Lung (tissue), 12 donors: ENCODE results near the gene TTC8. TPM values are rescaled to one million over a fixed set of nuclear protein-coding genes. Genes with fewer than 3 reads are reported as not detected.

Experiments
- ATAC-seq: fragments of 200-7000 bp; cut with Tn5 transposase; one replicate; pipeline ENCODE4 v1.9.1; 2020; ENCODE audit warnings: moderate number of reproducible peaks; ENCODE audit not compliant: insufficient read depth, low FRiP score
- DNase-seq, 3 donors: peaks; one replicate each; pipeline ENCODE4 v3.0.0-alpha.2; 2013 to 2017
- H3K27ac ChIP-seq, 2 donors: one replicate each; pipeline ENCODE4 v1.5.1; 2013; ENCODE audit warnings: mild to moderate bottlenecking in 2 of 2, moderate library complexity in 2 of 2, control low read depth in 1 of 2, inconsistent platforms in 1 of 2, low read depth in 1 of 2, low read length in 1 of 2
- H3K27me3 ChIP-seq, 3 donors: one replicate each; pipeline ENCODE4 v1.5.1; 2013; ENCODE audit warnings: low read length in 2 of 3; ENCODE audit not compliant: control insufficient read depth in 3 of 3, insufficient read depth in 3 of 3
- H3K36me3 ChIP-seq, 4 donors: one replicate each; pipeline ENCODE4 v1.5.1; 2013; ENCODE audit warnings: low read length in 4 of 4, mild to moderate bottlenecking in 1 of 4, moderate library complexity in 1 of 4; ENCODE audit not compliant: control insufficient read depth in 4 of 4, insufficient read depth in 4 of 4
- H3K4me1 ChIP-seq, 5 donors: one replicate each; pipeline ENCODE4 v1.5.1; 2013; ENCODE audit warnings: low read length in 5 of 5, mild to moderate bottlenecking in 2 of 5, moderate library complexity in 1 of 5; ENCODE audit not compliant: control insufficient read depth in 5 of 5, insufficient read depth in 5 of 5
- H3K4me3 ChIP-seq: one replicate; pipeline ENCODE4 v1.5.1; 2013; ENCODE audit warnings: mild to moderate bottlenecking, control low read depth, moderate library complexity
- H3K9ac ChIP-seq, 2 donors: one replicate each; pipeline ENCODE4 v1.5.1; 2013; ENCODE audit warnings: low read length in 2 of 2, control low read depth in 1 of 2; ENCODE audit not compliant: insufficient read depth in 1 of 2
- H3K9me3 ChIP-seq, 4 donors: one replicate each; pipeline ENCODE4 v1.5.1; 2013; ENCODE audit warnings: low read length in 3 of 4, mild to moderate bottlenecking in 1 of 4, moderate library complexity in 1 of 4; ENCODE audit not compliant: control insufficient read depth in 4 of 4, insufficient read depth in 3 of 4
- CTCF ChIP-seq: IDR thresholded peaks from 2 replicates; pipeline ENCODE4 v1.5.1; 2012; ENCODE audit warnings: mild to moderate bottlenecking; ENCODE audit errors: control extremely low read depth, extremely low read depth
- WGBS, 2 donors: extraction: QIAGEN DNeasy Blood & Tissue Kit; methylation state at CpG; one replicate each; pipeline ENCODE4 v1.1.7; 2013; 5-methylcytosine and 5-hydroxymethylcytosine counted together
- polyA plus RNA-seq, 2 donors: library from polyadenylated mRNA; stranded (reverse); fragments of 200-250 nt; gene quantifications; one replicate each; pipeline ENCODE4 v1.2.1, GENCODE V29; 2013
- total RNA-seq, 2 donors: library from RNA; depleted of rRNA in 1 of 2; stranded (reverse); fragments of >200 nt in 1 of 2; gene quantifications; one replicate each; pipeline ENCODE4 v1.2.1, GENCODE V29; 2014 to 2021
- donor health status: control.
- donor health status: control.
- donor health status: Bipolar disorder and iron deficiency.
- donor health status: healthy.
- donor health status: DM: yes; HTN: yes; CAD: no.

The TTC8 gene
- total and polyA plus RNA-seq, 4 donors = 9.6 to 29.8 (median 16.0) TPM

DNA sequence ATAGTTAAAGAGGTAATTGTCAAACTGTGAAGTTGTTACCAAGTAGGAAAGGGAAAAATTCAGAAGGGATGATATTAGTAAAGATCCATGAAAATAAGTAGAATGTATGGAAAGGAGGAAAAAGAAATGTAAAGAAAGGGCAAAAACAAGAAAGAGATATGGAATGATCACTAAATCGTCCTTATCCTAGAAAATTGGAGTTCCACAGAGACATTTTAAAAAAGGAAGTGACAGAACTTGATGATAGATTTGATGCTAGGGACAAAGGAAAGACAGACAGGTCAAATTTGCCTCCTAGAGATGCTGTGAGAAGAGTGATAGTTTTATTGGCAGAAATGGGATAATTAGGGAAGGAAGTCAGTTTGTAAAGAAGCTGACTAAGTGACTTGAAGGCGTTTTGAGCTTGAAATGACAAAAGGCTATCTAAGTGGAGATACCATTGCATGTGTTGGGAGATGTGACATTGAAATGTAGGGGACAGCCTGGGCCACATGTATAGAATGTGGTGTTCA, 20.6 kb downstream of the TTC8 start:
- 69 to 82% methylated on average over 2 of the region's 2 CpGs for WGBS, 2 donors
- Histone ChIP-seq H3K9me3 (no peaks in the 10 kb centered on the region), H3K4me1 (peaks cover 0 to under 1% (median 0%) of the 10 kb centered on the region in 5 donors), H3K36me3 (peaks cover 0 to 14% (median 5%) of the 10 kb centered on the region in 4 donors), H3K9ac (no peak overlapping the region), H3K27ac (no peak overlapping the region), H3K4me3 (no peak overlapping the region), H3K27me3 (no peaks in the 10 kb centered on the region)
- DNase-seq (no peak), ATAC-seq (no peak)
- no peak for TF ChIP-seq CTCF

GRCh38 chr14:88848571-88848970, 24.1 kb downstream of the TTC8 start:
- Histone ChIP-seq H3K27ac (no peak overlapping the region), H3K4me1 (no peaks in the 10 kb centered on the region), H3K9me3 (no peaks in the 10 kb centered on the region), H3K9ac (no peak overlapping the region), H3K36me3 (peaks cover 0 to 19% (median 0%) of the 10 kb centered on the region in 4 donors), H3K4me3 (no peak overlapping the region), H3K27me3 (no peaks in the 10 kb centered on the region)
- no peak for ATAC-seq
- 92 to 93% methylated on average over 1 of the region's 1 CpG for WGBS, 2 donors
- TF ChIP-seq CTCF = no peak
- no peak for DNase-seq

GRCh38 chr14:88849716-88850115, 25.3 kb downstream of the TTC8 start:
- H3K4me1 ChIP-seq = no peaks in the 10 kb centered on the region
- ATAC-seq = no peak

More at GRCh38 chr14:88849716-88850115, 25.3 kb downstream of the TTC8 start:
- Histone ChIP-seq H3K9me3 (no peaks in the 10 kb centered on the region), H3K4me3 (no peak overlapping the region), H3K36me3 (peaks cover 0 to 17% (median 1%) of the 10 kb centered on the region in 4 donors), H3K9ac (no peak overlapping the region), H3K27ac (no peak overlapping the region), H3K27me3 (no peaks in the 10 kb centered on the region)
- no peak for DNase-seq
- no peak for TF ChIP-seq CTCF
- WGBS, 2 donors = 55 to 80% methylated on average over 2 of the region's 2 CpGs
